ENCODE measurements around the gene MAP1LC3B2. TPM values are rescaled to one million over a fixed set of nuclear protein-coding genes. Genes with fewer than 3 reads are reported as not detected.

The MAP1LC3B2 gene
- total and polyA plus RNA-seq, 2 experiments from 2014 or later, result 3.3 TPM; not detected in 1

DNA sequence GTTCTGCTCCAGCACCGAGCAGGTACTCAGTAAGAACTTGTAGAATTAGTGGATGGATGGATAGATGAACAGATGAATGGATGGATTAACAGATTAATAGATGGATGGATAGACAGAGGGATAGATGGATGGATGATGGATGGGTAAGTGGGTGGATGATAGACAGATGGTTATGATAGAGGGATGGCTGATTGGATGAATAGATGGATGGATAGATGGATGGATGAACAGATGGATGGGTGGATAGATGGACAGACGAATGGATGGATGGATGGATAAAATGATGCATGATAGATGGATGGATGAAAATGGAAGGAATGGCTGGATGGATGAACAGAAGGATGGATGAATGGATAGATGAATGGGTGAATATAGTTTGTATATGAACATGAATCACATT lies 8.0 kb upstream of the MAP1LC3B2 start:
- WGBS (ENCODE audit: low lambda C conversion rate, missing lambda C conversion rate), result 96% methylated on average over 2 of the region's 2 CpGs
- Histone ChIP-seq H3K79me2 (no peaks in the 10 kb centered on the region), H3K36me3 (replicated peaks; ENCODE audit: insufficient read depth, low read depth) (no peaks in the 10 kb centered on the region), H3K27me3 (no peaks in the 10 kb centered on the region), H3K9me2 (replicated peaks; ENCODE audit: insufficient read depth) (no peaks in the 10 kb centered on the region), H3K4me2 (no peak overlapping the region), H3K4me1 (ENCODE audit: insufficient read depth) (no peaks in the 10 kb centered on the region), H3K27ac (no peak overlapping the region), H3K9me3 (ENCODE audit: low read depth) (no peaks in the 10 kb centered on the region), H4K20me1 (ENCODE audit: insufficient read depth, poor library complexity, severe bottlenecking) (no peaks in the 10 kb centered on the region), H3K4me3 (no peak overlapping the region), H2AFZ (no peak overlapping the region)
- no peak for DNase-seq (ENCODE audit: low spot score)
- TF ChIP-seq, protein P1, sequence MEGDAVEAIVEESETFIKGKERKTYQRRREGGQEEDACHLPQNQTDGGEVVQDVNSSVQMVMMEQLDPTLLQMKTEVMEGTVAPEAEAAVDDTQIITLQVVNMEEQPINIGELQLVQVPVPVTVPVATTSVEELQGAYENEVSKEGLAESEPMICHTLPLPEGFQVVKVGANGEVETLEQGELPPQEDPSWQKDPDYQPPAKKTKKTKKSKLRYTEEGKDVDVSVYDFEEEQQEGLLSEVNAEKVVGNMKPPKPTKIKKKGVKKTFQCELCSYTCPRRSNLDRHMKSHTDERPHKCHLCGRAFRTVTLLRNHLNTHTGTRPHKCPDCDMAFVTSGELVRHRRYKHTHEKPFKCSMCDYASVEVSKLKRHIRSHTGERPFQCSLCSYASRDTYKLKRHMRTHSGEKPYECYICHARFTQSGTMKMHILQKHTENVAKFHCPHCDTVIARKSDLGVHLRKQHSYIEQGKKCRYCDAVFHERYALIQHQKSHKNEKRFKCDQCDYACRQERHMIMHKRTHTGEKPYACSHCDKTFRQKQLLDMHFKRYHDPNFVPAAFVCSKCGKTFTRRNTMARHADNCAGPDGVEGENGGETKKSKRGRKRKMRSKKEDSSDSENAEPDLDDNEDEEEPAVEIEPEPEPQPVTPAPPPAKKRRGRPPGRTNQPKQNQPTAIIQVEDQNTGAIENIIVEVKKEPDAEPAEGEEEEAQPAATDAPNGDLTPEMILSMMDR (IDR thresholded peaks at IDR 0.05; ENCODE audit: poor library complexity), result no peak
- TF ChIP-seq EZH2phosphoT487 (IDR thresholded peaks at IDR 0.05; ENCODE audit: low read depth, severe bottlenecking, unreplicated experiment) (no peak), EZH2 (IDR thresholded peaks at IDR 0.05; ENCODE audit: borderline replicate concordance) (no peak)

DNA sequence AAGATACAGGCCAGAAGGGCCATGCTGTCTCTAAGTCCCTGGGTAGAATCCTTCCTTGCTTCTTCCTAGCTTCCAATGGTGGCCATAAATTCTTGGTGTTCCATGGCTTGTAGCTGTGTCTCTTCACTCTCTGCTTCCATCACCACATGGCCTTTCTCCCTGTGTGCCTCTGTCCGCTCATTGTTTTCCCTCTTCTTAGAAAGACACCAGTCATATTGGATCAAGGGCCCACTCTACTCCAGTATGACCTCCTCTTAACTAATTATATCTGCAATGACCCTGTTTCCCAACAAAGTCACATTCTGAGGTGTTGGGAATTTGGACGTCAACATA lies 7.6 kb upstream of the MAP1LC3B2 start:
- Histone ChIP-seq H3K9me2 (replicated peaks; ENCODE audit: insufficient read depth) (no peaks in the 10 kb centered on the region), H3K36me3 (replicated peaks; ENCODE audit: insufficient read depth, low read depth) (no peaks in the 10 kb centered on the region), H3K9me3 (ENCODE audit: low read depth) (no peaks in the 10 kb centered on the region), H3K4me3 (no peak overlapping the region), H4K20me1 (ENCODE audit: insufficient read depth, poor library complexity, severe bottlenecking) (no peaks in the 10 kb centered on the region), H3K27me3 (no peaks in the 10 kb centered on the region), H3K79me2 (no peaks in the 10 kb centered on the region), H3K27ac (no peak overlapping the region), H3K4me1 (ENCODE audit: insufficient read depth) (no peaks in the 10 kb centered on the region), H2AFZ (no peak overlapping the region), H3K4me2 (no peak overlapping the region)
- TF ChIP-seq EZH2phosphoT487 (IDR thresholded peaks at IDR 0.05; ENCODE audit: low read depth, severe bottlenecking, unreplicated experiment) (no peak), EZH2 (IDR thresholded peaks at IDR 0.05; ENCODE audit: borderline replicate concordance) (no peak)
- TF ChIP-seq, protein P1 (IDR thresholded peaks at IDR 0.05; ENCODE audit: poor library complexity), result no peak
- 100% methylated on average over 2 of the region's 2 CpGs for WGBS (ENCODE audit: low lambda C conversion rate, missing lambda C conversion rate)
- DNase-seq (ENCODE audit: low spot score), result no peak

DNA sequence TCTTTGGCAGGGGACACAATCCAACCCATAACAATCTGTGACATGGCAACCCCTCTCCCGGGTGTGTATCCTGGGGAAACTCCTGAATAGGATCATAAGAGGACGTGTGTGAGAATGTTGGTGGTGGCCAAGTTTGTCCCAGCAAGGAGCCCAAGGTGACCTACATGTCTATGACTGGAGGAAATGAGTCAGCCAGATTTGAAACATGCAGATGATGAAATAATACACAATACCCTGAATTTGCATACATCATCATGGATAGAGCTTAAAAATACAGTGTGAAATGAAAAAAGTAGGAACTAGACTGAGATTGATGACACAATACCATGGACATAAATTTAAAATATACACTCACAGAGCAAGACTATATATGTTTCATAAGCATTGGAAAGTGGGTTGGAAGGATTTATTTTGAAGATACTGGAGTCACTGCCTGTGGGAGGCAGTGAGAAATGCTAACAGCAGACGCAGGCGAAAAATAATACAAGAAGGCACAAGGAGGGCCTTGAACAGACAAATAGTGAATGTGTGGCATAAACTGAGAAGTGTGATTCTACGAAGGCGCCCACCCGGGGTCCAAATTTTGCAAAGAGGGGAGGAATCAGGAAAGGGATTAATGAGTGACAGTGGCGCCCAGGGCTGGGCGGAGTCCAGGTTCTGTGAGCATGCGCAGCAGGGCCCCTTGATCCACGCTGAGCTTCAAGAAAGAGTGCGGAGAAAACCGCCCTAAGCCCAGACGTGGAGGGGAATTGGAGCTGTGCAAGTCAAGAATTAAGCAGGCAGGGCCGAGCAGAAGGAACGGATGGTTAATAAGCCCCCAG lies 7.0 kb upstream of the MAP1LC3B2 start:
- WGBS (ENCODE audit: low lambda C conversion rate, missing lambda C conversion rate), result 94% methylated on average over 15 of the region's 16 CpGs
- H3K4me3 ChIP-seq, result no peak overlapping the region
- no peaks in the 10 kb centered on the region for H3K36me3 ChIP-seq (replicated peaks; ENCODE audit: insufficient read depth, low read depth)
- no peak for DNase-seq (ENCODE audit: low spot score)
- no peak overlapping the region for H3K4me2 ChIP-seq
- H3K79me2 ChIP-seq, result no peaks in the 10 kb centered on the region
- no peak overlapping the region for H2AFZ ChIP-seq
- H3K27ac ChIP-seq, result no peak overlapping the region
- no peaks in the 10 kb centered on the region for H3K9me2 ChIP-seq (replicated peaks; ENCODE audit: insufficient read depth)
- H3K4me1 ChIP-seq (ENCODE audit: insufficient read depth), result no peaks in the 10 kb centered on the region
- TF ChIP-seq EZH2 (IDR thresholded peaks at IDR 0.05; ENCODE audit: borderline replicate concordance), result no peak
- no peak for TF ChIP-seq EZH2phosphoT487 (IDR thresholded peaks at IDR 0.05; ENCODE audit: low read depth, severe bottlenecking, unreplicated experiment)
- TF ChIP-seq, protein P1 (IDR thresholded peaks at IDR 0.05; ENCODE audit: poor library complexity), result no peak
- H4K20me1 ChIP-seq (ENCODE audit: insufficient read depth, poor library complexity, severe bottlenecking), result no peaks in the 10 kb centered on the region
- no peaks in the 10 kb centered on the region for H3K27me3 ChIP-seq
- no peaks in the 10 kb centered on the region for H3K9me3 ChIP-seq (ENCODE audit: low read depth)

Measured in hepatocyte (in vitro differentiated cells).